ACC112 (cell line): Measurements from ENCODE around the gene SH3BP4.

Source experiments
- H2AFZ ChIP-seq: fragments of 200-600 bp; sonication (generic); one replicate; pipeline ENCODE4 v1.6.0; 2017; ENCODE audit warnings: antibody characterized with exemption, low read length; ENCODE audit not compliant: unreplicated experiment
- H3K27ac ChIP-seq: fragments of 200-600 bp; sonication (generic); 2 replicates; pipeline ENCODE4 v1.5.1; 2014; ENCODE audit warnings: low read depth, mild to moderate bottlenecking, antibody characterized with exemption, low read length, moderate library complexity
- H3K27me3 ChIP-seq: fragments of 200-600 bp; sonication (generic); 2 replicates; pipeline ENCODE4 v1.6.1; 2014; ENCODE audit warnings: mild to moderate bottlenecking, antibody characterized with exemption, low read length, moderate library complexity, mixed read lengths; ENCODE audit not compliant: insufficient read depth
- H3K36me3 ChIP-seq: fragments of 200-600 bp; sonication (generic); 2 replicates; pipeline ENCODE4 v1.6.1; 2016; ENCODE audit warnings: mild to moderate bottlenecking, antibody characterized with exemption, low read length, moderate library complexity, mixed read lengths; ENCODE audit not compliant: insufficient read depth
- H3K4me1 ChIP-seq: fragments of 200-600 bp; sonication (generic); one replicate; pipeline ENCODE4 v1.6.1; 2016; ENCODE audit warnings: low read length, mixed read lengths; ENCODE audit not compliant: insufficient read depth, unreplicated experiment, control insufficient read depth
- H3K4me3 ChIP-seq: fragments of 200-600 bp; sonication (generic); 2 replicates; pipeline ENCODE4 v1.5.1; 2014; ENCODE audit warnings: mild to moderate bottlenecking, low read depth, low read length
- H3K79me2 ChIP-seq: fragments of 200-600 bp; sonication (generic); one replicate; pipeline ENCODE4 v1.6.0; 2016; ENCODE audit warnings: low read length; ENCODE audit not compliant: control insufficient read depth, unreplicated experiment, insufficient read depth

The SH3BP4 gene

GRCh38 chr2:234957834-234958135 lies 6.0 kb downstream of the SH3BP4 start:
- H3K27ac ChIP-seq, result peak overlapping the region; percentile 70

GRCh38 chr2:234958311-234958710 lies 6.5 kb downstream of the SH3BP4 start:
- H3K4me1 ChIP-seq, result peaks cover 73% of the 10 kb centered on the region
- H3K4me3 ChIP-seq, result no peak overlapping the region
- H3K36me3 ChIP-seq, result peaks cover 15% of the 10 kb centered on the region; the same call in 1 of the 2 replicates
- no peaks in the 10 kb centered on the region for H3K27me3 ChIP-seq
- no peak overlapping the region for H2AFZ ChIP-seq
- peaks cover 100% of the 10 kb centered on the region for H3K79me2 ChIP-seq
- H3K27ac ChIP-seq, result no peak overlapping the region

More at GRCh38 chr2:234957834-234958135, 6.0 kb downstream of the SH3BP4 start:
- Histone ChIP-seq H3K27me3 (no peaks in the 10 kb centered on the region), H2AFZ (no peak overlapping the region), H3K4me3 (0 out of 2 replicates have a peak overlapping the region, but pooled peaks have one; percentile 49), H3K36me3 (peaks cover 15% of the 10 kb centered on the region; the same call in 1 of the 2 replicates), H3K4me1 (peaks cover 68% of the 10 kb centered on the region), H3K79me2 (peaks cover 100% of the 10 kb centered on the region)

- peaks cover 15% of the 10 kb centered on the region; the same call in 1 of the 2 replicates for H3K36me3 ChIP-seq
- H3K79me2 ChIP-seq, result peaks cover 100% of the 10 kb centered on the region
- H3K27ac ChIP-seq, result no peak overlapping the region
- H3K4me3 ChIP-seq, result no peak overlapping the region
- no peak overlapping the region for H2AFZ ChIP-seq
- peaks cover 75% of the 10 kb centered on the region for H3K4me1 ChIP-seq
- H3K27me3 ChIP-seq, result no peaks in the 10 kb centered on the region
Measured at GRCh38 chr2:234958746-234959395, 7.1 kb downstream of the SH3BP4 start.

GRCh38 chr2:234960175-234961088 lies 8.6 kb downstream of the SH3BP4 start:
- no peaks in the 10 kb centered on the region for H3K27me3 ChIP-seq
- H3K79me2 ChIP-seq, result peaks cover 100% of the 10 kb centered on the region
- peaks cover 10% of the 10 kb centered on the region; the same call in 1 of the 2 replicates for H3K36me3 ChIP-seq
- peaks cover 69% of the 10 kb centered on the region for H3K4me1 ChIP-seq
- no peak overlapping the region for H3K4me3 ChIP-seq
- no peak overlapping the region for H2AFZ ChIP-seq
- peak overlapping the region; percentile 21; the same call in 1 of the 2 replicates for H3K27ac ChIP-seq

GRCh38 chr2:234961784-234962183 lies 10.0 kb downstream of the SH3BP4 start:
- Histone ChIP-seq H3K27me3 (no peaks in the 10 kb centered on the region), H2AFZ (no peak overlapping the region), H3K4me1 (peaks cover 56% of the 10 kb centered on the region), H3K4me3 (no peak overlapping the region), H3K79me2 (peaks cover 100% of the 10 kb centered on the region), H3K27ac (no peak overlapping the region), H3K36me3 (peaks cover 3% of the 10 kb centered on the region; the same call in 1 of the 2 replicates)

- Histone ChIP-seq H3K27me3 (no peaks in the 10 kb centered on the region), H3K4me3 (peak overlapping the region; percentile 36; the same call in 1 of the 2 replicates), H2AFZ (no peak overlapping the region), H3K36me3 (peaks cover 3% of the 10 kb centered on the region; the same call in 1 of the 2 replicates), H3K27ac (peak overlapping the region; percentile 56), H3K79me2 (peaks cover 100% of the 10 kb centered on the region), H3K4me1 (peaks cover 38% of the 10 kb centered on the region)
Measured at GRCh38 chr2:234963773-234964615, 12.2 kb downstream of the SH3BP4 start.

GRCh38 chr2:234964631-234965461 lies 13.0 kb downstream of the SH3BP4 start:
- Histone ChIP-seq H3K4me3 (no peak overlapping the region), H3K27ac (peak overlapping the region; percentile 56; the same call in 1 of the 2 replicates), H3K27me3 (no peaks in the 10 kb centered on the region), H3K79me2 (peaks cover 100% of the 10 kb centered on the region), H3K4me1 (peaks cover 41% of the 10 kb centered on the region), H3K36me3 (peaks cover 3% of the 10 kb centered on the region; the same call in 1 of the 2 replicates), H2AFZ (no peak overlapping the region)

- H3K27ac ChIP-seq, result no peak overlapping the region
- no peak overlapping the region for H2AFZ ChIP-seq
- H3K27me3 ChIP-seq, result no peaks in the 10 kb centered on the region
- no peak overlapping the region for H3K4me3 ChIP-seq
- peaks cover 6% of the 10 kb centered on the region for H3K36me3 ChIP-seq
- peaks cover 100% of the 10 kb centered on the region for H3K79me2 ChIP-seq
- H3K4me1 ChIP-seq, result peaks cover 43% of the 10 kb centered on the region
Measured at GRCh38 chr2:234966340-234966739, 14.5 kb downstream of the SH3BP4 start.

GRCh38 chr2:234967201-234967869 lies 15.5 kb downstream of the SH3BP4 start:
- peaks cover 45% of the 10 kb centered on the region for H3K4me1 ChIP-seq
- H3K27ac ChIP-seq, result no peak overlapping the region
- peaks cover 99% of the 10 kb centered on the region for H3K79me2 ChIP-seq
- no peaks in the 10 kb centered on the region for H3K27me3 ChIP-seq
- no peak overlapping the region for H3K4me3 ChIP-seq
- H3K36me3 ChIP-seq, result peaks cover 7% of the 10 kb centered on the region
- no peak overlapping the region for H2AFZ ChIP-seq
